NAMALWA (cell line): ENCODE data around the gene ANGPTL2.

Experiments used
- DNase-seq: peaks from one replicate; pipeline ENCODE4 v3.0.0-alpha.2; 2015; ENCODE audit warnings: low spot score

ANGPTL2 gene

GRCh38 chr9:127093319-127094020, 29.0 kb downstream of the ANGPTL2 start:
- DNase-seq, result no peak

GRCh38 chr9:127092041-127092608, 30.3 kb downstream of the ANGPTL2 start:
- no peak for DNase-seq

- no peak for DNase-seq
Observed at GRCh38 chr9:127091526-127091925, 30.9 kb downstream of the ANGPTL2 start.

- no peak for DNase-seq
Observed at GRCh38 chr9:127090341-127090985, 32.0 kb downstream of the ANGPTL2 start.

GRCh38 chr9:127089631-127090081, 32.8 kb downstream of the ANGPTL2 start:
- no peak for DNase-seq

GRCh38 chr9:127088724-127089615, 33.5 kb downstream of the ANGPTL2 start:
- no peak for DNase-seq

- no peak for DNase-seq
Observed at GRCh38 chr9:127087836-127088235, 34.6 kb downstream of the ANGPTL2 start.

GRCh38 chr9:127087411-127087810, 35.0 kb downstream of the ANGPTL2 start:
- DNase-seq, result no peak

GRCh38 chr9:127086771-127087170, 35.7 kb downstream of the ANGPTL2 start:
- no peak for DNase-seq

- no peak for DNase-seq
Observed at GRCh38 chr9:127085186-127085585, 37.2 kb downstream of the ANGPTL2 start.

- DNase-seq, result no peak
Observed at GRCh38 chr9:127084076-127085039, 38.1 kb downstream of the ANGPTL2 start.

- no peak for DNase-seq
Observed at GRCh38 chr9:127083138-127083980, 39.1 kb downstream of the ANGPTL2 start.

- DNase-seq, result no peak
Observed at GRCh38 chr9:127081250-127082185, 40.9 kb downstream of the ANGPTL2 start.

GRCh38 chr9:127079446-127080140, 42.8 kb downstream of the ANGPTL2 start:
- no peak for DNase-seq

GRCh38 chr9:127078988-127079387, 43.4 kb downstream of the ANGPTL2 start:
- DNase-seq, result no peak

GRCh38 chr9:127078336-127078735, 44.1 kb downstream of the ANGPTL2 start:
- DNase-seq, result no peak

GRCh38 chr9:127077644-127077946, 44.8 kb downstream of the ANGPTL2 start:
- no peak for DNase-seq

- DNase-seq, result no peak
Observed at GRCh38 chr9:127076860-127077643, 45.4 kb downstream of the ANGPTL2 start.
